H9 (cell line): Measurements from ENCODE around the gene C17orf113. TPM values are rescaled to one million over a fixed set of nuclear protein-coding genes. Genes with fewer than 3 reads are reported as not detected.
A peak's percentile ranks its signal among the peaks of the same experiment; 100 is the strongest.

Experiments used
- DNase-seq: peaks from one replicate; pipeline ENCODE4 v3.0.0-alpha.2; 2017
- H2AFZ ChIP-seq: one replicate; pipeline ENCODE4 v1.6.1; 2013; ENCODE audit warnings: mild to moderate bottlenecking, low read length, control low read depth, moderate library complexity
- H2AK5ac ChIP-seq: 2 replicates; pipeline ENCODE4 v1.6.1; 2013; ENCODE audit warnings: low read length, control low read depth, mixed read lengths; ENCODE audit not compliant: insufficient read length
- H2BK120ac ChIP-seq: one replicate; pipeline ENCODE4 v1.6.1; 2013; ENCODE audit warnings: low read depth, mild to moderate bottlenecking, low read length, control low read depth, inconsistent platforms; ENCODE audit not compliant: poor library complexity, severe bottlenecking
- H2BK12ac ChIP-seq: 2 replicates; pipeline ENCODE4 v1.6.1; 2013; ENCODE audit warnings: low read length, control low read depth, mixed read lengths, low read depth; ENCODE audit not compliant: insufficient read length
- H2BK15ac ChIP-seq: 2 replicates; pipeline ENCODE4 v1.6.1; 2013; ENCODE audit warnings: low read depth, low read length, control low read depth
- H2BK20ac ChIP-seq: one replicate; pipeline ENCODE4 v1.6.1; 2013; ENCODE audit warnings: low read depth, mild to moderate bottlenecking, low read length, control low read depth, inconsistent platforms; ENCODE audit not compliant: poor library complexity, severe bottlenecking
- H2BK5ac ChIP-seq: 2 replicates; pipeline ENCODE4 v1.6.1; 2013; ENCODE audit warnings: low read length, control low read depth, mixed read lengths; ENCODE audit not compliant: insufficient read length
- H3K14ac ChIP-seq: 2 replicates; pipeline ENCODE4 v1.6.1; 2013; ENCODE audit warnings: low read length, control low read depth; ENCODE audit not compliant: insufficient read depth
- H3K18ac ChIP-seq: 2 replicates; pipeline ENCODE4 v1.6.1; 2013; ENCODE audit warnings: low read depth, mild to moderate bottlenecking, mixed read lengths, low read length, control low read depth; ENCODE audit not compliant: insufficient read length
- H3K23ac ChIP-seq: 2 replicates; pipeline ENCODE4 v1.6.1; 2013; ENCODE audit warnings: low read length, control low read depth, mixed read lengths, low read depth; ENCODE audit not compliant: insufficient read length
- H3K23me2 ChIP-seq: 2 replicates; pipeline ENCODE4 v1.6.1; 2013; ENCODE audit warnings: low read depth, mild to moderate bottlenecking, mixed read lengths, low read length, control low read depth; ENCODE audit not compliant: insufficient read length, poor library complexity, severe bottlenecking
- H3K27ac ChIP-seq: 2 replicates; pipeline ENCODE4 v1.5.1; 2013; ENCODE audit warnings: low read length, control low read depth, mixed read lengths, low read depth; ENCODE audit not compliant: insufficient read length
- H3K27me3 ChIP-seq: 2 replicates; pipeline ENCODE4 v1.6.1; 2013; ENCODE audit warnings: low read length, control low read depth, inconsistent platforms; ENCODE audit not compliant: insufficient read depth
- H3K4ac ChIP-seq: 2 replicates; pipeline ENCODE4 v1.6.1; 2013; ENCODE audit warnings: low read depth, mild to moderate bottlenecking, control low read depth, inconsistent platforms, low read length, moderate library complexity
- H3K4me1 ChIP-seq: 2 replicates; pipeline ENCODE4 v1.6.1; 2013; ENCODE audit warnings: low read length, control low read depth, inconsistent platforms; ENCODE audit not compliant: insufficient read depth
- H3K4me2 ChIP-seq: 2 replicates; pipeline ENCODE4 v1.6.1; 2013; ENCODE audit warnings: low read length, control low read depth, mixed read lengths; ENCODE audit not compliant: insufficient read length, insufficient read depth
- H3K56ac ChIP-seq: 2 replicates; pipeline ENCODE4 v1.6.1; 2013; ENCODE audit warnings: low read depth, mild to moderate bottlenecking, mixed read lengths, low read length, control low read depth; ENCODE audit not compliant: insufficient read length
- H3K79me1 ChIP-seq: 2 replicates; pipeline ENCODE4 v1.6.1; 2013; ENCODE audit warnings: low read depth, mild to moderate bottlenecking, moderate library complexity, low read length, control low read depth, inconsistent platforms; ENCODE audit not compliant: insufficient read depth, poor library complexity, severe bottlenecking
- H3K79me2 ChIP-seq: 2 replicates; pipeline ENCODE4 v1.6.1; 2013; ENCODE audit warnings: low read length, control low read depth, inconsistent platforms; ENCODE audit not compliant: insufficient read depth
- H3K9ac ChIP-seq: 2 replicates; pipeline ENCODE4 v1.6.1; 2013; ENCODE audit warnings: low read length, control low read depth, mixed read lengths; ENCODE audit not compliant: insufficient read length; ENCODE audit errors: extremely low read depth
- H3K9me3 ChIP-seq: one replicate; pipeline ENCODE4 v1.6.1; 2013; ENCODE audit warnings: low read depth, low read length, inconsistent platforms; ENCODE audit not compliant: control insufficient read depth
- H3T11ph ChIP-seq: one replicate; pipeline ENCODE4 v1.6.1; 2013; ENCODE audit warnings: mild to moderate bottlenecking, low read length, control low read depth, inconsistent platforms
- H4K20me1 ChIP-seq: one replicate; pipeline ENCODE4 v1.6.1; 2013; ENCODE audit not compliant: control insufficient read depth, insufficient read length, insufficient read depth
- H4K5ac ChIP-seq: 2 replicates; pipeline ENCODE4 v1.6.1; 2013; ENCODE audit warnings: low read depth, mild to moderate bottlenecking, mixed read lengths, low read length, control low read depth; ENCODE audit not compliant: insufficient read length
- H4K8ac ChIP-seq: replicated peaks from 2 replicates; pipeline ENCODE4 v1.6.1; 2013; ENCODE audit warnings: low read length, control low read depth, mixed read lengths, low read depth; ENCODE audit not compliant: insufficient read length
- H4K91ac ChIP-seq: 2 replicates; pipeline ENCODE4 v1.6.1; 2013; ENCODE audit warnings: low read depth, mild to moderate bottlenecking, moderate library complexity, mixed read lengths, low read length, control low read depth; ENCODE audit not compliant: insufficient read length
- H3K27ac Mint-ChIP-seq, 3 experiments: 2 replicates in 2 of 3; 3 replicates in 1 of 3; pipeline ENCODE4 v1.8.0; 2020 to 2021; ENCODE audit warnings: mixed read lengths in 3 of 3, mild to moderate bottlenecking in 1 of 3, moderate library complexity in 1 of 3
- H3K27me3 Mint-ChIP-seq: 2 replicates; pipeline ENCODE4 v1.8.0; 2021; ENCODE audit warnings: low read depth, mild to moderate bottlenecking, moderate library complexity, mixed read lengths
- H3K36me3 Mint-ChIP-seq, 3 experiments: 2 replicates in 2 of 3; 3 replicates in 1 of 3; pipeline ENCODE4 v1.8.0; 2020 to 2021; ENCODE audit warnings: low read depth in 3 of 3, mixed read lengths in 3 of 3; ENCODE audit not compliant: insufficient read depth in 1 of 3
- H3K4me1 Mint-ChIP-seq, 2 experiments: 2 replicates each; pipeline ENCODE4 v1.8.0; 2020; ENCODE audit warnings: mixed read lengths in 2 of 2
- H3K4me3 Mint-ChIP-seq, 2 experiments: 2 replicates in 1 of 2; 3 replicates in 1 of 2; pipeline ENCODE4 v1.8.0; 2020 to 2021; ENCODE audit warnings: mild to moderate bottlenecking in 2 of 2, mixed read lengths in 2 of 2, moderate library complexity in 1 of 2
- H3K9me3 Mint-ChIP-seq, 2 experiments: 2 replicates in 1 of 2; 3 replicates in 1 of 2; pipeline ENCODE4 v1.8.0; 2020; ENCODE audit warnings: mild to moderate bottlenecking in 2 of 2, mixed read lengths in 2 of 2, moderate library complexity in 1 of 2
- CTCF ChIP-seq: fragments of 200-600 bp; sonication (generic); conservative IDR thresholded peaks from 3 replicates; pipeline ENCODE4 v1.8.0; 2021; ENCODE audit warnings: antibody characterized with exemption, mild to moderate bottlenecking
- WGBS: extraction: QIAGEN DNeasy Blood & Tissue Kit; methylation state at CpG from one replicate; pipeline ENCODE4 v1.1.7; 2013; ENCODE audit warnings: missing lambda C conversion rate, low lambda C conversion rate, mixed read lengths; ENCODE audit not compliant: insufficient read length; ENCODE audit errors: extremely low coverage; 5-methylcytosine and 5-hydroxymethylcytosine counted together
- total RNA-seq: library from RNA; stranded (reverse); gene quantifications from 2 replicates; pipeline ENCODE4 v1.2.1, GENCODE V29; 2021

The C17orf113 gene
- total RNA-seq, 1 experiment from 2014 or later, result 1.0 TPM

GRCh38 chr17:42025936-42026335 is 24.5 kb downstream of the C17orf113 start:
- H2AK5ac ChIP-seq, result no peak overlapping the region
- no peaks in the 10 kb centered on the region for H3K79me1 ChIP-seq
- TF ChIP-seq CTCF, result no peak
- H3K4me1 ChIP-seq, result no peaks in the 10 kb centered on the region
- H3K23me2 ChIP-seq, result no peaks in the 10 kb centered on the region
- no peaks in the 10 kb centered on the region for H3K9me3 Mint-ChIP-seq
- H3K79me2 ChIP-seq, result no peaks in the 10 kb centered on the region
- no peak overlapping the region for H3K4me2 ChIP-seq
- H3K27ac ChIP-seq, result no peak overlapping the region
- H4K91ac ChIP-seq, result no peak overlapping the region
- H3K4me3 Mint-ChIP-seq, result no peak overlapping the region
- DNase-seq, result no peak
- peaks cover 21 to 41% (median 39%) of the 10 kb centered on the region in 3 experiments for H3K36me3 Mint-ChIP-seq
- H3K4me1 Mint-ChIP-seq, result peaks cover 24 to 37% of the 10 kb centered on the region in 2 experiments
- H3K27me3 ChIP-seq, result no peaks in the 10 kb centered on the region; the same call in 1 of the 2 replicates
- H3K9ac ChIP-seq, result no peak overlapping the region
- H3K9me3 ChIP-seq, result no peaks in the 10 kb centered on the region
- no CpG with 5 or more reads among the region's 3 CpGs for WGBS
- H3K27ac Mint-ChIP-seq, result peak overlapping the region in 1 of 3 experiments; percentile 57; a peak in 1 of 7 replicates
- H4K5ac ChIP-seq, result no peak overlapping the region
- H2BK5ac ChIP-seq, result no peak overlapping the region
- H4K8ac ChIP-seq, result no peak overlapping the region
- no peaks in the 10 kb centered on the region; the same call in none of the 2 replicates for H3K27me3 Mint-ChIP-seq
- H2BK15ac ChIP-seq, result no peak overlapping the region
- H3T11ph ChIP-seq, result no peak overlapping the region
- no peak overlapping the region for H2BK20ac ChIP-seq
- H3K56ac ChIP-seq, result no peak overlapping the region
- H3K18ac ChIP-seq, result no peak overlapping the region
- no peak overlapping the region for H3K14ac ChIP-seq
- no peak overlapping the region for H3K4ac ChIP-seq
- no peaks in the 10 kb centered on the region for H4K20me1 ChIP-seq
- no peak overlapping the region for H2BK12ac ChIP-seq
- no peak overlapping the region for H2BK120ac ChIP-seq
- no peak overlapping the region for H3K23ac ChIP-seq
- no peak overlapping the region for H2AFZ ChIP-seq
